Thyroid gland (tissue), 4 donors: Measurements from ENCODE around the gene ARHGAP15.

Source experiments
- POLR2A ChIP-seq, 2 donors: fragments of 450-650 bp; IDR thresholded peaks; one replicate each; pipeline ENCODE4 v1.6.1; 2017; ENCODE audit warnings: antibody characterized with exemption in 2 of 2, mild to moderate bottlenecking in 2 of 2, moderate library complexity in 1 of 2
- TF ChIP-seq, protein P1 (sequence below), 6 experiments: fragments of 200-600 bp in 3 of 6; fragments of 450-650 bp in 3 of 6; sonication (generic) in 3 of 6; IDR thresholded peaks; one replicate each; pipeline ENCODE4 v1.5.1; 2016 to 2019; ENCODE audit warnings: antibody characterized with exemption in 6 of 6, mild to moderate bottlenecking in 2 of 6, inconsistent platforms in 1 of 6, moderate library complexity in 1 of 6

DNA sequence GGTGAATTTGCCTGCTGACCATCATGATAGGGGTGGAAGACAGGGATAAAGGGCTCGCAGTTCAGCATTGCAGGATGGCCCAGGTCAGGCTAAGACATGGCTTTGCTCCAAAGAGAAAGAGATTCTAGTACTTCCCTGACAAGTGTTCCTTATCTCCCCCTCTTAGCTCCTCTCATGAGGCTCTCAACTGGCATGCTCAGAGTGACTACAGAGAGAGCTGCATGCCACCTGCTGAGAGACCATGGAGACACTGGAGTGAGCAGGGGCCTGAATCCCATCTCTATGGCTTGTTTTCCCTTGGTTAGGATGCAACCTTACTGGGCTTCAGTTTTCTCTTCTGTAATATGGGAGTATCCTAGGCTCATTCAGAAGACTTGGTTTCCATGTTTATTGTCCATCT, 94.3 kb downstream of the ARHGAP15 start:
- TF ChIP-seq, protein P1, sequence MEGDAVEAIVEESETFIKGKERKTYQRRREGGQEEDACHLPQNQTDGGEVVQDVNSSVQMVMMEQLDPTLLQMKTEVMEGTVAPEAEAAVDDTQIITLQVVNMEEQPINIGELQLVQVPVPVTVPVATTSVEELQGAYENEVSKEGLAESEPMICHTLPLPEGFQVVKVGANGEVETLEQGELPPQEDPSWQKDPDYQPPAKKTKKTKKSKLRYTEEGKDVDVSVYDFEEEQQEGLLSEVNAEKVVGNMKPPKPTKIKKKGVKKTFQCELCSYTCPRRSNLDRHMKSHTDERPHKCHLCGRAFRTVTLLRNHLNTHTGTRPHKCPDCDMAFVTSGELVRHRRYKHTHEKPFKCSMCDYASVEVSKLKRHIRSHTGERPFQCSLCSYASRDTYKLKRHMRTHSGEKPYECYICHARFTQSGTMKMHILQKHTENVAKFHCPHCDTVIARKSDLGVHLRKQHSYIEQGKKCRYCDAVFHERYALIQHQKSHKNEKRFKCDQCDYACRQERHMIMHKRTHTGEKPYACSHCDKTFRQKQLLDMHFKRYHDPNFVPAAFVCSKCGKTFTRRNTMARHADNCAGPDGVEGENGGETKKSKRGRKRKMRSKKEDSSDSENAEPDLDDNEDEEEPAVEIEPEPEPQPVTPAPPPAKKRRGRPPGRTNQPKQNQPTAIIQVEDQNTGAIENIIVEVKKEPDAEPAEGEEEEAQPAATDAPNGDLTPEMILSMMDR (IDR thresholded peaks at IDR 0.05): no peak
- TF ChIP-seq POLR2A (IDR thresholded peaks at IDR 0.05): no peak
